Measurements from ENCODE around the gene CARD6.
"Not testable (repeated sequence)": the region's sequence is repeated elsewhere in the genome, so short reads cannot be mapped to it uniquely, and the experiment has no call there.

The CARD6 gene

GRCh38 chr5:40877371-40877988 is 36.3 kb downstream of the CARD6 start:
- DNase-seq: no peak

- DNase-seq: no peak
Observed at GRCh38 chr5:40879163-40879942, 38.2 kb downstream of the CARD6 start.

- DNase-seq: no peak
Observed at GRCh38 chr5:40882291-40882690, 41.1 kb downstream of the CARD6 start.

- not testable (repeated sequence) for DNase-seq
Observed at GRCh38 chr5:40883051-40883450, 41.9 kb downstream of the CARD6 start.

DNA sequence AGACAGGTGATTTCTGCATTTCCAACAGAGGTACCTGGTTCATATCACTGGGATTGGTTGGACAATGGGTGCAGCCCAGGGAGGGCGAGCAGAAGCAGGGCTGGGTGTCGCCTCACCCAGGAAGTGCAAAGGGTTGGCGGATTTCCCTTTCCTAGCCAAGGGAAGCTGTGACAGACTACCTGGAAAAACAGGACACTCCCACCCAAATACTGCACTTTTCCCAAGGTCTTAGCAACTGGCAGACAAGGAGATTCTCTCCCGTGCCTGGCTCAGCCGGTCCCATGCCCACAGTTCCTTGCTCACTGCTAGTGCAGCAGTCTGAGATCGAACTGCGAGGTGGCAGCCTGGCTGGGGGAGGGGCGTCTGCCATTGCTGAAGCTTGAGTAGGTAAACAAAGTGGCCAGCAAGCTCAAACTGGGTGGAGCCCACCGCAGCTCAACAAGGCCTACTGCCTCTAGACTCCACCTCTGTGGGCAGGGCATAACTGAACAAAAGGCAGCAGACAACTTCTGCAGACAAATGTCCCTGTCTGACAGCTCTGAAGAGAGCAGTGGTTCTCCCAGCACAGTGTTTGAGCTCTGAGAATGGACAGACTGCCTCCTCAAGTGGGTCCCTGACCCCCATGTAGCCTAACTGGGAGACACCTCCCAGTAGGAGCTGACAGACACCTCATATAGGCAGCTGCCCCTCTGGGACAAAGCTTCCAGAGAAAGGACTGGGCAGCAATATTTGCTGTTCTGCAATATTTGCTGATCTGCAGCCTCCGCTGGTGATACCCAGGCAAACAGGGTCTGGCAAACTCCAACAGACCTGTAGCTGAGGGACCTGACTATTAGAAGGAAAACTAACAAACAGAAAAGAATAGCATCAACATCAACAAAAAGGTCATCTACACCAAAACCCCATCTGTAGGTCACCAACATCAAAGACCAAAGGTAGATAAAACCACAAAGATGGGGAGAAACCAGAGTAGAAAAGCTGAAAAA is 54.6 kb downstream of the CARD6 start:
- not testable (repeated sequence) for DNase-seq

DNA sequence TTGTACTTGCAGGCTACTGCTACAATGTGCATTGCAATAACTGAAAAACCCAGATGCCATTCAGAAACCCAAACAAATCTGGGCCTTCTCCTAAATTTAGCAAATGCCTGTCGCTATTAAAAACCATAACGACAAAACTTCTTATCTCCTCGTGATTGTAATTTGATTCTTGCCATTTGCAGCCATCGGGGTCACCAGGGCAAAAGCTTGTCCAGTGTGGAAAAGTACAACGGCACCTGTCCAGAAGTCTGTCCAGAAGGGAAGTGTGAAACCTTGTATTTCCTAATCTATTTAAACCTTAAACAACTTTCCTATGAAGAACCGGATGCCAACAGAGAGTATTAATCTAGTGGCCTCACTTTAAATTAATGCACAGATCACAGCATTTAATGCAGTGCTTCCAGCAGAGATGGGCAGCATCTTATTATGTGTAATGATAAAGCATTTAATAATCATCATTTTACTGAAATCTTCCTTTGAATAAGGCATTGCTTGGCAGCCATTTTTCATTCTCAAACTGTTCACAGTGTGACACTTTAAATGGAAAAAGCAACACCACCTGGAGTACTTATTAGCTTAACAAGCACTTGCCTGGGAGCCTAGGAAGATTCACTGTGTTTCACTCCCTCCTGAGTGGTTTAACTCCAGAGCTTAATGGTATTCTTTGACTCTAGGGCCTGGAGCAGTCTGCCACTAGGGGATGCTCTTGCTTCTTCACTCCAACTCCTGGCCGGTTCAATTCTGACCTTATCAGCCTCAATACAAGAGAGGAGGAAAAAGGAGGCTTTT is 63.2 kb downstream of the CARD6 start:
- peak; percentile 33 for DNase-seq

DNA sequence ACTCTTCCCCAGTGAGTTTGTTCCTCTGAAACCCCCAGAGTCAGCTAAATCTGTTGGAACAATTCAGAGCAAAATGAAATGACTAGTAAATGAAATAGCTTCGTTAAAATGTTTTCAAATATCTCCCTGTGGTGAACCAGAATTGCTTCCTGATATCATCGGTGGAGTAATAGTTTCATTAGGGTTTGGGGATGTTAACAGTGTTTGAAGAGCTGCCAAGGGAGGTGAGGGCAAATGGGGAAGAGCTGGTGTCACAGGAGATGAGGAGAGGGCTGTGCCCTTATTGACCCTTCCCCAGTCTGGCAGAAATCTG is 63.8 kb downstream of the CARD6 start:
- no peak for DNase-seq

GRCh38 chr5:40906351-40906751 is 65.2 kb downstream of the CARD6 start:
- DNase-seq: no peak

DNA sequence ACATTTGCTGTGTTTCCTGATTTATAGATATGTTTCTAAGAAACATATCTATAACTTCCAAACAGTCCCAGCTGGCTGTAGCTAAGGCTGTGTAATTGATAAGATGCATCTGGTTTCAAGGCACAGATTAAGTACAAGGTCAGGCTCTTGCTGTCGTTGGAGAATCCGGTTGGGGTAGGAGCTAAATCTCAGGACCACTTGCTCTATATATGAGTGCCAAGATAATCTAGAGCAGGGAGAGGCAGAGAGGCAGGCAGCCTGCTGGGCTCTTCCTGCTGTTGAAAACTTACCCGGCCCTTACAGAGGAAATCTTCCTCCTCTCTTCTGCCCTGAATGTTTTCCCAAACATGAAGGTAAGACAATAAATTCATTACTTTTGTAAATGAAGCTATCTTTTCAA is 68.1 kb downstream of the CARD6 start, which contains the start of gene C7:
Gene C7 (plus strand): TSS at position 234 of the 400 bp plus-strand sequence. CDS start 114 bp downstream, at position 348.
- no peak for DNase-seq

GRCh38 chr5:40909723-40910122 is 68.6 kb downstream of the CARD6 start:
- DNase-seq: no peak

All from 8988T (cell line).